Neural cell (in vitro differentiated cells): ENCODE data around the gene CCDC136. TPM values are rescaled to one million over a fixed set of nuclear protein-coding genes. Genes with fewer than 3 reads are reported as not detected.

Experiments used
- H2AFZ ChIP-seq: fragments of 200-600, 300-800 bp; sonication (generic), shearing (Covaris generic); 2 replicates; pipeline ENCODE4 v1.6.0; 2014; ENCODE audit warnings: low read depth, mild to moderate bottlenecking, antibody characterized with exemption, low read length, moderate library complexity
- H3F3A ChIP-seq: fragments of 200-600 bp; shearing (Covaris generic); 2 replicates; pipeline ENCODE4 v1.6.1; 2016; ENCODE audit warnings: mild to moderate bottlenecking, moderate library complexity, mixed read lengths, antibody characterized with exemption, low read length; ENCODE audit not compliant: insufficient read depth, poor library complexity, severe bottlenecking
- H3K27ac ChIP-seq: fragments of 200-600, 300-800 bp; sonication (generic), shearing (Covaris generic); 2 replicates; pipeline ENCODE4 v1.5.1; 2014; ENCODE audit warnings: mild to moderate bottlenecking, low read length, moderate library complexity
- H3K27me3 ChIP-seq: fragments of 300-800, 200-600 bp; sonication (generic), shearing (Covaris generic); 2 replicates; pipeline ENCODE4 v1.6.0; 2014; ENCODE audit warnings: mild to moderate bottlenecking, low read depth, low read length, moderate library complexity; ENCODE audit not compliant: insufficient read depth
- H3K36me3 ChIP-seq: fragments of 300-800, 200-600 bp; sonication (generic), shearing (Covaris generic); 2 replicates; pipeline ENCODE4 v1.5.1; 2014; ENCODE audit warnings: mild to moderate bottlenecking, antibody characterized with exemption, low read length, moderate library complexity; ENCODE audit not compliant: insufficient read depth
- H3K4me2 ChIP-seq: fragments of 300-800, 200-600 bp; sonication (generic), shearing (Covaris generic); 2 replicates; pipeline ENCODE4 v1.6.0; 2014; ENCODE audit warnings: mild to moderate bottlenecking, low read length
- H3K4me3 ChIP-seq: fragments of 300-800, 200-600 bp; sonication (generic), shearing (Covaris generic); 2 replicates; pipeline ENCODE4 v1.5.1; 2014; ENCODE audit warnings: mild to moderate bottlenecking, low read length, moderate library complexity
- H3K79me2 ChIP-seq: fragments of 200-600 bp; shearing (Covaris generic); replicated peaks from 2 replicates; pipeline ENCODE4 v1.6.0; 2014; ENCODE audit warnings: mild to moderate bottlenecking, low read length, moderate library complexity; ENCODE audit not compliant: insufficient read depth
- H3K9ac ChIP-seq: fragments of 300-800, 200-600 bp; sonication (generic), shearing (Covaris generic); 2 replicates; pipeline ENCODE4 v1.6.1; 2016; ENCODE audit warnings: mild to moderate bottlenecking, low read length, mixed read lengths
- H3K9me2 ChIP-seq: fragments of 200-600 bp; shearing (Covaris generic); 2 replicates; pipeline ENCODE4 v1.6.1; 2016; ENCODE audit warnings: mild to moderate bottlenecking, low read length, mixed read lengths; ENCODE audit not compliant: insufficient read depth
- H3K9me3 ChIP-seq: fragments of 200-600, 300-800 bp; sonication (generic), shearing (Covaris generic); 2 replicates; pipeline ENCODE4 v1.6.1; 2016; ENCODE audit warnings: mild to moderate bottlenecking, mixed run types, low read length, moderate library complexity, mixed read lengths
- H4K20me1 ChIP-seq: fragments of 200-600 bp; shearing (Covaris generic); 2 replicates; pipeline ENCODE4 v1.6.1; 2016; ENCODE audit warnings: mild to moderate bottlenecking, mixed run types; ENCODE audit not compliant: insufficient read depth
- EP300 ChIP-seq: fragments of 450-650 bp; conservative IDR thresholded peaks from 2 replicates; pipeline ENCODE4 v1.6.1; 2014; ENCODE audit warnings: antibody characterized with exemption, mild to moderate bottlenecking, moderate library complexity; ENCODE audit not compliant: poor library complexity, severe bottlenecking
- EZH2 ChIP-seq: fragments of 200-600, 300-800 bp; shearing (Covaris generic), sonication (generic); IDR thresholded peaks from 2 replicates; pipeline ENCODE4 v1.6.1; 2014; ENCODE audit warnings: antibody characterized with exemption, low read length, borderline replicate concordance, mild to moderate bottlenecking; ENCODE audit not compliant: insufficient read depth, poor library complexity, severe bottlenecking
- MXI1 ChIP-seq: fragments of 450-650 bp; conservative IDR thresholded peaks from 2 replicates; pipeline ENCODE4 v1.6.1; 2014; ENCODE audit warnings: antibody characterized with exemption, mild to moderate bottlenecking; ENCODE audit not compliant: poor library complexity, severe bottlenecking
- POLR2AphosphoS5 ChIP-seq: IDR thresholded peaks from 2 replicates; pipeline ENCODE4 v1.6.1; 2012
- RAD21 ChIP-seq: fragments of 450-650 bp; conservative IDR thresholded peaks from 2 replicates; pipeline ENCODE4 v1.6.1; 2014; ENCODE audit warnings: antibody characterized with exemption, mild to moderate bottlenecking, moderate library complexity
- SMC3 ChIP-seq: fragments of 450-650 bp; conservative IDR thresholded peaks from 2 replicates; pipeline ENCODE4 v1.6.1; 2014; ENCODE audit warnings: antibody characterized with exemption, mild to moderate bottlenecking, moderate library complexity; ENCODE audit not compliant: poor library complexity
- TAF1 ChIP-seq: IDR thresholded peaks from 2 replicates; pipeline ENCODE4 v1.6.1; 2012; ENCODE audit warnings: low read depth
- polyA plus RNA-seq: library from polyadenylated mRNA; depleted of rRNA; stranded (reverse); fragments of >200 nt; gene quantifications from 2 replicates; pipeline ENCODE4 v1.2.3, GENCODE V29; 2014
- TF ChIP-seq, protein P1 (sequence below): fragments of 450-650 bp; IDR thresholded peaks from 2 replicates; pipeline ENCODE4 v1.5.1; 2014; ENCODE audit warnings: antibody characterized with exemption, mild to moderate bottlenecking, moderate library complexity; ENCODE audit not compliant: poor library complexity, severe bottlenecking
- TF ChIP-seq, protein P2 (sequence below): IDR thresholded peaks from 2 replicates; pipeline ENCODE4 v1.6.1; 2012; ENCODE audit warnings: borderline replicate concordance

CCDC136 gene
- polyA plus RNA-seq, 1 donor from 2014 or later: 42.5 TPM

DNA sequence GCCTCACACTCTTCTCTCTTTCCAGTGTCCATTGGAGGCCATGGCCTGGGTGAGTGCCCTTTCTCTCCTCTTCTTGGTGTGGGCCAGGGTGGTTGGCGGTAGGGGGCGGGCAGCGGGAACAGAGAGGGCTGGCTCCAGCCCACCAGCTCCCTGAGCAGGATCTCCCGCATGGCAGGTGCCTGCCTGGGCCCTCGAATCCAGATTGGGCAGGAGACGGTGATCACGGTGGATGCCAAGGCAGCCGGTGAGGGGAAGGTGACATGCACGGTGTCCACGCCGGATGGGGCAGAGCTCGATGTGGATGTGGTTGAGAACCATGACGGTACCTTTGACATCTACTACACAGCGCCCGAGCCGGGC, 57.4 kb downstream of the CCDC136 start:
- no peak overlapping the region for H3K9ac ChIP-seq
- H3K9me2 ChIP-seq: no peaks in the 10 kb centered on the region
- no peaks in the 10 kb centered on the region for H3K79me2 ChIP-seq
- no peak overlapping the region for H2AFZ ChIP-seq
- H4K20me1 ChIP-seq: no peaks in the 10 kb centered on the region
- H3K27ac ChIP-seq: no peak overlapping the region
- H3K4me3 ChIP-seq: no peak overlapping the region
- no peaks in the 10 kb centered on the region for H3K36me3 ChIP-seq
- H3K9me3 ChIP-seq: no peaks in the 10 kb centered on the region
- no peak overlapping the region for H3K4me2 ChIP-seq
- no peak for TF ChIP-seq MXI1
- TF ChIP-seq POLR2AphosphoS5: no peak
- TF ChIP-seq TAF1: no peak
- TF ChIP-seq, protein P1, sequence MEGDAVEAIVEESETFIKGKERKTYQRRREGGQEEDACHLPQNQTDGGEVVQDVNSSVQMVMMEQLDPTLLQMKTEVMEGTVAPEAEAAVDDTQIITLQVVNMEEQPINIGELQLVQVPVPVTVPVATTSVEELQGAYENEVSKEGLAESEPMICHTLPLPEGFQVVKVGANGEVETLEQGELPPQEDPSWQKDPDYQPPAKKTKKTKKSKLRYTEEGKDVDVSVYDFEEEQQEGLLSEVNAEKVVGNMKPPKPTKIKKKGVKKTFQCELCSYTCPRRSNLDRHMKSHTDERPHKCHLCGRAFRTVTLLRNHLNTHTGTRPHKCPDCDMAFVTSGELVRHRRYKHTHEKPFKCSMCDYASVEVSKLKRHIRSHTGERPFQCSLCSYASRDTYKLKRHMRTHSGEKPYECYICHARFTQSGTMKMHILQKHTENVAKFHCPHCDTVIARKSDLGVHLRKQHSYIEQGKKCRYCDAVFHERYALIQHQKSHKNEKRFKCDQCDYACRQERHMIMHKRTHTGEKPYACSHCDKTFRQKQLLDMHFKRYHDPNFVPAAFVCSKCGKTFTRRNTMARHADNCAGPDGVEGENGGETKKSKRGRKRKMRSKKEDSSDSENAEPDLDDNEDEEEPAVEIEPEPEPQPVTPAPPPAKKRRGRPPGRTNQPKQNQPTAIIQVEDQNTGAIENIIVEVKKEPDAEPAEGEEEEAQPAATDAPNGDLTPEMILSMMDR: no peak
- TF ChIP-seq EP300: no peak
- TF ChIP-seq, protein P2, sequence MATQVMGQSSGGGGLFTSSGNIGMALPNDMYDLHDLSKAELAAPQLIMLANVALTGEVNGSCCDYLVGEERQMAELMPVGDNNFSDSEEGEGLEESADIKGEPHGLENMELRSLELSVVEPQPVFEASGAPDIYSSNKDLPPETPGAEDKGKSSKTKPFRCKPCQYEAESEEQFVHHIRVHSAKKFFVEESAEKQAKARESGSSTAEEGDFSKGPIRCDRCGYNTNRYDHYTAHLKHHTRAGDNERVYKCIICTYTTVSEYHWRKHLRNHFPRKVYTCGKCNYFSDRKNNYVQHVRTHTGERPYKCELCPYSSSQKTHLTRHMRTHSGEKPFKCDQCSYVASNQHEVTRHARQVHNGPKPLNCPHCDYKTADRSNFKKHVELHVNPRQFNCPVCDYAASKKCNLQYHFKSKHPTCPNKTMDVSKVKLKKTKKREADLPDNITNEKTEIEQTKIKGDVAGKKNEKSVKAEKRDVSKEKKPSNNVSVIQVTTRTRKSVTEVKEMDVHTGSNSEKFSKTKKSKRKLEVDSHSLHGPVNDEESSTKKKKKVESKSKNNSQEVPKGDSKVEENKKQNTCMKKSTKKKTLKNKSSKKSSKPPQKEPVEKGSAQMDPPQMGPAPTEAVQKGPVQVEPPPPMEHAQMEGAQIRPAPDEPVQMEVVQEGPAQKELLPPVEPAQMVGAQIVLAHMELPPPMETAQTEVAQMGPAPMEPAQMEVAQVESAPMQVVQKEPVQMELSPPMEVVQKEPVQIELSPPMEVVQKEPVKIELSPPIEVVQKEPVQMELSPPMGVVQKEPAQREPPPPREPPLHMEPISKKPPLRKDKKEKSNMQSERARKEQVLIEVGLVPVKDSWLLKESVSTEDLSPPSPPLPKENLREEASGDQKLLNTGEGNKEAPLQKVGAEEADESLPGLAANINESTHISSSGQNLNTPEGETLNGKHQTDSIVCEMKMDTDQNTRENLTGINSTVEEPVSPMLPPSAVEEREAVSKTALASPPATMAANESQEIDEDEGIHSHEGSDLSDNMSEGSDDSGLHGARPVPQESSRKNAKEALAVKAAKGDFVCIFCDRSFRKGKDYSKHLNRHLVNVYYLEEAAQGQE: no peak
- no peak for TF ChIP-seq EZH2
- no peak for TF ChIP-seq SMC3
- no peak for TF ChIP-seq RAD21
- no peaks in the 10 kb centered on the region for H3F3A ChIP-seq
- H3K27me3 ChIP-seq: no peaks in the 10 kb centered on the region

DNA sequence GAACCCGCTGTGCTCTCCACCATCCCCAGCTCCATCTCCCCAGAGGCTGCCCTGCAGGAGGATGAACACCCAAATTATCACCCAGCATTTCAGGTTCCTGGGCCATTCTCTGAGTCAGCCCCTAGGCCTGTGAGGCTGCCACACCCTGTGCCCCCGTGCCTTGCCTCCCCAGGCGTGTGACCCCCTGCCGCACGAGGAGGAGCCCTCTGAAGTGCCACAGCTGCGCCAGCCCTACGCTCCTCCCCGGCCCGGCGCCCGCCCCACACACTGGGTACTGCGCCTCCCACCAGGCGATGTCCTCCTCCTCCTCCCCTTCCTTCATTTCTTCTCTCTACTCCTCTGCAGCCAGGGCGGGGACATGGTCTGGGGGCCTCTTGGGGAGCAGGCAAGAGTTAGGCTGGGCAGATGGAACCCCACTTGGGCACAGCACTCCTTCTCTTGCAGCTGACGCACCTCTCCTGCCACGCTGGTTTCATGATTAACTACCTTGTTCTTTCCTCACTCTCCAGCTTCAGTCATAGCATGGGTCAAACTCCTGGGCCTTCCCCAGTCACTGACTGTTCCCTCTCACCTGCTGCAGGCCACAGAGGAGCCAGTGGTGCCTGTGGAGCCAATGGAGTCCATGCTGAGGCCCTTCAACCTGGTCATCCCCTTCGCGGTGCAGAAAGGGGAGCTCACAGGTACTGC, 58.2 kb downstream of the CCDC136 start:
- no peaks in the 10 kb centered on the region for H4K20me1 ChIP-seq
- H3K36me3 ChIP-seq: no peaks in the 10 kb centered on the region
- TF ChIP-seq, protein P2: no peak
- H3K27me3 ChIP-seq: no peaks in the 10 kb centered on the region
- no peaks in the 10 kb centered on the region for H3K79me2 ChIP-seq
- H3K9me2 ChIP-seq: no peaks in the 10 kb centered on the region
- no peak overlapping the region for H3K4me3 ChIP-seq
- no peak overlapping the region for H2AFZ ChIP-seq
- no peak overlapping the region for H3K27ac ChIP-seq
- H3K9ac ChIP-seq: no peak overlapping the region
- no peaks in the 10 kb centered on the region for H3F3A ChIP-seq
- no peaks in the 10 kb centered on the region for H3K9me3 ChIP-seq
- no peak overlapping the region for H3K4me2 ChIP-seq
